A673 (cell line): ENCODE results near the gene PPP1R37. TPM values are rescaled to one million over a fixed set of nuclear protein-coding genes. Genes with fewer than 3 reads are reported as not detected.

Source experiments
- BruUV-seq: library from RNA; stranded (reverse); fragments of 400-500 nt; replicated peaks from 2 replicates; lab custom pipeline; 2021; lab: Mats Ljungman, UMichigan
- CTCF ChIA-PET: fragments of 300-600 bp; sonication (Branson Sonifier 250); formaldehyde crosslinking; loops from one replicate; lab custom pipeline; 2022; ENCODE audit warnings: antibody characterized with exemption; lab: Charles Lee
- POLR2A ChIA-PET: fragments of 300-600 bp; sonication (Branson Sonifier 250); formaldehyde crosslinking; loops from one replicate; lab custom pipeline; 2022; ENCODE audit warnings: antibody characterized with exemption; ENCODE audit not compliant: low non-redundant PET; lab: Charles Lee
- DNase-seq: peaks from one replicate; pipeline ENCODE4 v3.0.0-alpha.2; 2015; ENCODE audit warnings: low spot score
- H3K27ac ChIP-seq: fragments of 200-600 bp; sonication (generic); 2 replicates; pipeline ENCODE4 v1.5.1; 2016; ENCODE audit warnings: mixed run types, low read depth, mild to moderate bottlenecking, mixed read lengths, antibody characterized with exemption, low read length; ENCODE audit not compliant: poor library complexity, severe bottlenecking
- H3K27me3 ChIP-seq: fragments of 200-600 bp; sonication (generic); replicated peaks from 2 replicates; pipeline ENCODE4 v1.6.1; 2017; ENCODE audit warnings: mixed run types, low read depth, mild to moderate bottlenecking, mixed read lengths, antibody characterized with exemption, low read length; ENCODE audit not compliant: insufficient read depth, poor library complexity
- H3K36me3 ChIP-seq: fragments of 200-600 bp; sonication (generic); 2 replicates; pipeline ENCODE4 v1.6.1; 2016; ENCODE audit warnings: mixed run types, mild to moderate bottlenecking, mixed read lengths, antibody characterized with exemption, low read length; ENCODE audit not compliant: insufficient read depth, poor library complexity, severe bottlenecking
- H3K4me1 ChIP-seq: fragments of 200-600 bp; sonication (generic); 2 replicates; pipeline ENCODE4 v1.6.1; 2017; ENCODE audit warnings: mixed run types, mild to moderate bottlenecking, mixed read lengths, antibody characterized with exemption, low read length; ENCODE audit not compliant: insufficient read depth, poor library complexity, severe bottlenecking
- H3K4me3 ChIP-seq: fragments of 200-600 bp; sonication (generic); 2 replicates; pipeline ENCODE4 v1.5.1; 2016; ENCODE audit warnings: low read depth, mixed run types, mild to moderate bottlenecking, mixed read lengths, low read length; ENCODE audit not compliant: poor library complexity, severe bottlenecking
- H3K9me3 ChIP-seq: fragments of 200-600 bp; sonication (generic); 2 replicates; pipeline ENCODE4 v1.6.1; 2016; ENCODE audit warnings: mixed run types, low read depth, mild to moderate bottlenecking, mixed read lengths, antibody characterized with exemption, low read length; ENCODE audit not compliant: poor library complexity, severe bottlenecking
- CTCF ChIP-seq: fragments of 300-800, 200-600 bp; sonication (generic); conservative IDR thresholded peaks from 2 replicates; pipeline ENCODE4 v1.5.1; 2017; ENCODE audit warnings: low read depth, mild to moderate bottlenecking, antibody characterized with exemption, low read length, moderate library complexity, mixed read lengths
- EZH2 ChIP-seq: fragments of 200-600 bp; sonication (generic); IDR thresholded peaks from 2 replicates; pipeline ENCODE4 v1.6.1; 2017; ENCODE audit warnings: borderline replicate concordance, low read depth, mild to moderate bottlenecking, mixed read lengths, antibody characterized with exemption, low read length; ENCODE audit not compliant: poor library complexity, severe bottlenecking
- intact Hi-C: fragments of 100-400 bp; cut with micrococcal nuclease; formaldehyde crosslinking; loops from one replicate; pipeline ENCODE4 v1.10.0; 2022; ENCODE audit not compliant: unreplicated experiment
- total RNA-seq: library from RNA; stranded (reverse); gene quantifications from 2 replicates; pipeline ENCODE4 v1.2.3, GENCODE V29; 2021

Gene PPP1R37
- total RNA-seq, 1 experiment from 2014 or later: 34.0 TPM

GRCh38 chr19:45187421-45188100 lies 94.6 kb downstream of the PPP1R37 start:
- POLR2A ChIA-PET: no interaction called here
- H3K9me3 ChIP-seq: no peaks in the 10 kb centered on the region
- no peak overlapping the region for H3K27ac ChIP-seq
- intact Hi-C loops: loop anchor here (10.0 kb wide), 1 partner anchor 173 kb away; no protein-coding TSS in a partner anchor
- H3K27me3 ChIP-seq: no peaks in the 10 kb centered on the region
- peak; percentile 33 for DNase-seq
- H3K4me1 ChIP-seq: no peaks in the 10 kb centered on the region
- no TSS peak for BruUV-seq
- H3K4me3 ChIP-seq: no peak overlapping the region
- TF ChIP-seq CTCF (peak; percentile 62), EZH2 (no peak)
- CTCF ChIA-PET: interaction anchor here (0.5 kb wide), 1 partner anchor 166 kb away, joined by 6 read pairs; no protein-coding TSS in a partner anchor
- H3K36me3 ChIP-seq: no peaks in the 10 kb centered on the region

GRCh38 chr19:45189971-45190370 lies 97.0 kb downstream of the PPP1R37 start:
- intact Hi-C loops: loop anchor here (10.0 kb wide), 1 partner anchor 175 kb away; no protein-coding TSS in a partner anchor

GRCh38 chr19:45191375-45191774 lies 98.4 kb downstream of the PPP1R37 start:
- BruUV-seq: no TSS peak
- CTCF ChIA-PET: no interaction called here
- POLR2A ChIA-PET: no interaction called here

More at GRCh38 chr19:45189971-45190370, 97.0 kb downstream of the PPP1R37 start:
- DNase-seq: no peak
- Histone ChIP-seq H3K4me3 (no peak overlapping the region), H3K9me3 (no peaks in the 10 kb centered on the region), H3K27ac (no peak overlapping the region), H3K4me1 (no peaks in the 10 kb centered on the region), H3K27me3 (no peaks in the 10 kb centered on the region), H3K36me3 (no peaks in the 10 kb centered on the region)
- TF ChIP-seq CTCF: no peak
- TF ChIP-seq EZH2: no peak
- POLR2A ChIA-PET: no interaction called here
- no TSS peak for BruUV-seq
- CTCF ChIA-PET: no interaction called here

More at GRCh38 chr19:45191375-45191774, 98.4 kb downstream of the PPP1R37 start:
- no peak for DNase-seq
- TF ChIP-seq EZH2: no peak
- TF ChIP-seq CTCF: no peak
- Histone ChIP-seq H3K4me1 (no peaks in the 10 kb centered on the region), H3K27ac (no peak overlapping the region), H3K9me3 (no peaks in the 10 kb centered on the region), H3K27me3 (no peaks in the 10 kb centered on the region), H3K4me3 (no peak overlapping the region), H3K36me3 (no peaks in the 10 kb centered on the region)
- intact Hi-C loops: no loop called here
